ENCODE data around the gene SNAPIN.

The SNAPIN gene

GRCh38 chr1:153679337-153680119 lies 21.0 kb downstream of the SNAPIN start:
- no peak for DNase-seq

GRCh38 chr1:153680120-153680403 lies 21.6 kb downstream of the SNAPIN start:
- DNase-seq = no peak

GRCh38 chr1:153682730-153683129 lies 24.2 kb downstream of the SNAPIN start:
- no peak for DNase-seq

GRCh38 chr1:153683854-153684253 lies 25.4 kb downstream of the SNAPIN start:
- no peak for DNase-seq

GRCh38 chr1:153684892-153685291 lies 26.4 kb downstream of the SNAPIN start:
- DNase-seq = no peak

GRCh38 chr1:153685544-153686340 lies 27.2 kb downstream of the SNAPIN start:
- DNase-seq = no peak

- no peak for DNase-seq
These were observed 29.0 kb downstream of the SNAPIN start for GRCh38 chr1:153687346-153688125.

- no peak for DNase-seq
These were observed 29.8 kb downstream of the SNAPIN start for GRCh38 chr1:153688276-153688675.

GRCh38 chr1:153688736-153689328 lies 30.3 kb downstream of the SNAPIN start:
- no peak for DNase-seq

- no peak for DNase-seq
These were observed 35.0 kb downstream of the SNAPIN start for GRCh38 chr1:153693466-153693865.

GRCh38 chr1:153696741-153697140 lies 38.2 kb downstream of the SNAPIN start:
- no peak for DNase-seq

- no peak for DNase-seq
These were observed 38.9 kb downstream of the SNAPIN start for GRCh38 chr1:153697191-153698019.

GRCh38 chr1:153698020-153698922 lies 39.8 kb downstream of the SNAPIN start:
- no peak for DNase-seq

GRCh38 chr1:153698923-153699714 lies 40.6 kb downstream of the SNAPIN start:
- no peak for DNase-seq

- no peak for DNase-seq
These were observed 41.3 kb downstream of the SNAPIN start for GRCh38 chr1:153699768-153700167.

GRCh38 chr1:153705484-153705883 lies 47.0 kb downstream of the SNAPIN start:
- DNase-seq = no peak

- DNase-seq = no peak
These were observed 52.5 kb downstream of the SNAPIN start for GRCh38 chr1:153711026-153711425.

All from DMS79 (cell line).